GM18858 (cell line): Measurements from ENCODE around the gene TWIST2.

Source experiments
- ATAC-seq: cut with Tn5 transposase; IDR thresholded peaks from one replicate; pipeline ENCODE4 v1.9.1; 2021; ENCODE audit not compliant: unreplicated experiment

Gene TWIST2

GRCh38 chr2:238949710-238950345 lies 101.9 kb downstream of the TWIST2 start:
- ATAC-seq = no peak

GRCh38 chr2:238950551-238950950 lies 102.7 kb downstream of the TWIST2 start:
- no peak for ATAC-seq

- no peak for ATAC-seq
Observed at GRCh38 chr2:238952261-238952919, 104.5 kb downstream of the TWIST2 start.

GRCh38 chr2:238954841-238955591 lies 107.1 kb downstream of the TWIST2 start:
- ATAC-seq = no peak

GRCh38 chr2:238955648-238956531 lies 108.0 kb downstream of the TWIST2 start:
- ATAC-seq = no peak

- no peak for ATAC-seq
Observed at GRCh38 chr2:238956676-238957075, 108.8 kb downstream of the TWIST2 start.
